Nephron progenitor cell (in vitro differentiated cells): ENCODE measurements around the gene TIAM1.

Experiments
- DNase-seq: peaks from one replicate; pipeline ENCODE4 v3.0.0; 2021
- H3K27ac Mint-ChIP-seq: 2 replicates; pipeline ENCODE4 v1.8.0; 2021; ENCODE audit warnings: mild to moderate bottlenecking, moderate library complexity, mixed read lengths
- H3K27me3 Mint-ChIP-seq: 2 replicates; pipeline ENCODE4 v1.8.0; 2021; ENCODE audit warnings: mild to moderate bottlenecking, low read depth, mixed read lengths; ENCODE audit not compliant: poor library complexity
- H3K36me3 Mint-ChIP-seq: 2 replicates; pipeline ENCODE4 v1.8.0; 2021; ENCODE audit warnings: low read depth, mixed read lengths
- H3K4me1 Mint-ChIP-seq: 2 replicates; pipeline ENCODE4 v1.8.0; 2021; ENCODE audit warnings: mixed read lengths
- H3K4me3 Mint-ChIP-seq: 2 replicates; pipeline ENCODE4 v1.8.0; 2021; ENCODE audit warnings: mild to moderate bottlenecking, moderate library complexity, mixed read lengths
- H3K9me3 Mint-ChIP-seq: 2 replicates; pipeline ENCODE4 v1.8.0; 2021; ENCODE audit warnings: mild to moderate bottlenecking, moderate library complexity, mixed read lengths
- TF ChIP-seq, protein P1 (sequence below): fragments of 200-600 bp; sonication (generic); IDR thresholded peaks from 2 replicates; pipeline ENCODE4 v1.5.0; 2021; ENCODE audit warnings: antibody characterized with exemption

Gene TIAM1

GRCh38 chr21:31198575-31198974 lies 145.5 kb downstream of the TIAM1 start:
- Mint-ChIP-seq H3K4me1 (peaks cover 9% of the 10 kb centered on the region), H3K4me3 (no peak overlapping the region), H3K27ac (no peak overlapping the region), H3K27me3 (peaks cover 5% of the 10 kb centered on the region), H3K9me3 (no peaks in the 10 kb centered on the region), H3K36me3 (peaks cover 50% of the 10 kb centered on the region)
- DNase-seq, result no peak
- TF ChIP-seq, protein P1, sequence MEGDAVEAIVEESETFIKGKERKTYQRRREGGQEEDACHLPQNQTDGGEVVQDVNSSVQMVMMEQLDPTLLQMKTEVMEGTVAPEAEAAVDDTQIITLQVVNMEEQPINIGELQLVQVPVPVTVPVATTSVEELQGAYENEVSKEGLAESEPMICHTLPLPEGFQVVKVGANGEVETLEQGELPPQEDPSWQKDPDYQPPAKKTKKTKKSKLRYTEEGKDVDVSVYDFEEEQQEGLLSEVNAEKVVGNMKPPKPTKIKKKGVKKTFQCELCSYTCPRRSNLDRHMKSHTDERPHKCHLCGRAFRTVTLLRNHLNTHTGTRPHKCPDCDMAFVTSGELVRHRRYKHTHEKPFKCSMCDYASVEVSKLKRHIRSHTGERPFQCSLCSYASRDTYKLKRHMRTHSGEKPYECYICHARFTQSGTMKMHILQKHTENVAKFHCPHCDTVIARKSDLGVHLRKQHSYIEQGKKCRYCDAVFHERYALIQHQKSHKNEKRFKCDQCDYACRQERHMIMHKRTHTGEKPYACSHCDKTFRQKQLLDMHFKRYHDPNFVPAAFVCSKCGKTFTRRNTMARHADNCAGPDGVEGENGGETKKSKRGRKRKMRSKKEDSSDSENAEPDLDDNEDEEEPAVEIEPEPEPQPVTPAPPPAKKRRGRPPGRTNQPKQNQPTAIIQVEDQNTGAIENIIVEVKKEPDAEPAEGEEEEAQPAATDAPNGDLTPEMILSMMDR, result peak; percentile 69

- no peaks in the 10 kb centered on the region for H3K4me1 Mint-ChIP-seq
- no peak overlapping the region for H3K4me3 Mint-ChIP-seq
- no peak for DNase-seq
- H3K36me3 Mint-ChIP-seq, result peaks cover 55% of the 10 kb centered on the region
- H3K27me3 Mint-ChIP-seq, result peaks cover 5% of the 10 kb centered on the region
- no peaks in the 10 kb centered on the region for H3K9me3 Mint-ChIP-seq
- H3K27ac Mint-ChIP-seq, result no peak overlapping the region
- TF ChIP-seq, protein P1, result no peak
These were observed 147.3 kb downstream of the TIAM1 start for GRCh38 chr21:31196724-31197123.

GRCh38 chr21:31195334-31196015 lies 148.6 kb downstream of the TIAM1 start:
- Mint-ChIP-seq H3K36me3 (peaks cover 59% of the 10 kb centered on the region), H3K27me3 (peaks cover 5% of the 10 kb centered on the region), H3K27ac (no peak overlapping the region), H3K4me1 (peaks cover 7% of the 10 kb centered on the region), H3K4me3 (no peak overlapping the region), H3K9me3 (no peaks in the 10 kb centered on the region)
- no peak for DNase-seq
- TF ChIP-seq, protein P1, result no peak

- Mint-ChIP-seq H3K36me3 (peaks cover 63% of the 10 kb centered on the region), H3K4me3 (no peak overlapping the region), H3K9me3 (no peaks in the 10 kb centered on the region), H3K27me3 (peaks cover 5% of the 10 kb centered on the region), H3K4me1 (peaks cover 10% of the 10 kb centered on the region), H3K27ac (no peak overlapping the region)
- DNase-seq, result no peak
- TF ChIP-seq, protein P1, result no peak
These were observed 149.4 kb downstream of the TIAM1 start for GRCh38 chr21:31194510-31195293.

DNA sequence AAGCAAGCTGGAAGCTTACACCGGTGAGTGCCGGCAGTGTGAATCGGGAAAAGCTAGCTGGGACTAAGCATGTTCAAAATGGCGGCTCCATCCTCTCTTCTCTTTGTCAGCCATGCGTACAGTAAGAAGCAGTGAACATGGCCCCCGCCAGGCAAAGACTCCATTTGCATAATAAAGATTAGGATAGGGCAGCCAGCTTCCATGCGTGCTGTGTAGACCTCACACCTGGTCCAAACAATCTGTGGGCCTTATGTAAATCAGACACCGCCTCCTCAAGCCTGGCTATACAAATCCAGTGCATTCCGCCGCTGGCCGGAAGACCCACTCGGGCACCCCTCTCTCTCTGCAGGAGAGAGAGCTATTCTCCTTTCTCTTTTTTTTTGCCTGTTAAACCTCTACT lies 150.3 kb downstream of the TIAM1 start:
- Mint-ChIP-seq H3K4me3 (no peak overlapping the region), H3K36me3 (peaks cover 69% of the 10 kb centered on the region), H3K27me3 (no peaks in the 10 kb centered on the region), H3K9me3 (no peaks in the 10 kb centered on the region), H3K4me1 (peaks cover 10% of the 10 kb centered on the region), H3K27ac (peak overlapping the region; percentile 21)
- TF ChIP-seq, protein P1, result no peak
- DNase-seq, result no peak
